Stimulated activated CD8-positive, alpha-beta memory T cell treated with anti-CD3 and anti-CD28 coated beads, Interleukin-4, amount 100 ng/mL, for 48 hours (primary cell): ENCODE results near the gene PLEKHO2.
"Not testable (repeated sequence)": the region's sequence is repeated elsewhere in the genome, so short reads cannot be mapped to it uniquely, and the experiment has no call there.

Experiments used
- DNase-seq: peaks from one replicate; pipeline ENCODE4 v3.0.0-alpha.2; 2020

Gene PLEKHO2

GRCh38 chr15:64841344-64842095, at the start of gene PLEKHO2:
Gene PLEKHO2 (plus strand): TSS chr15:64841915. CDS start chr15:64842017, 102 bp downstream.
- peak; percentile 91 for DNase-seq

GRCh38 chr15:64792282-64792681, 49.4 kb upstream of the PLEKHO2 start:
- DNase-seq: no peak

GRCh38 chr15:64795299-64795698, 46.4 kb upstream of the PLEKHO2 start:
- DNase-seq: not testable (repeated sequence)

GRCh38 chr15:64795921-64796320, 45.8 kb upstream of the PLEKHO2 start:
- DNase-seq: not testable (repeated sequence)

- DNase-seq: not testable (repeated sequence)
These were observed 42.8 kb upstream of the PLEKHO2 start for GRCh38 chr15:64798905-64799304.

- DNase-seq: no peak
These were observed 41.2 kb upstream of the PLEKHO2 start for GRCh38 chr15:64800476-64800875.

GRCh38 chr15:64803526-64803925, 38.2 kb upstream of the PLEKHO2 start:
- no peak for DNase-seq

- no peak for DNase-seq
These were observed 37.1 kb upstream of the PLEKHO2 start for GRCh38 chr15:64804619-64805018.

GRCh38 chr15:64806509-64806908, 35.2 kb upstream of the PLEKHO2 start:
- DNase-seq: no peak

- DNase-seq: no peak
These were observed 34.5 kb upstream of the PLEKHO2 start for GRCh38 chr15:64807051-64807749.

- DNase-seq: no peak
These were observed 33.9 kb upstream of the PLEKHO2 start for GRCh38 chr15:64807751-64808222.

- no peak for DNase-seq
These were observed 32.8 kb upstream of the PLEKHO2 start for GRCh38 chr15:64808785-64809453.

- DNase-seq: peak; percentile 90
These were observed 31.8 kb upstream of the PLEKHO2 start for GRCh38 chr15:64809649-64810496.

- DNase-seq: no peak
These were observed 31.0 kb upstream of the PLEKHO2 start for GRCh38 chr15:64810497-64811326.

- DNase-seq: no peak
These were observed 28.6 kb upstream of the PLEKHO2 start for GRCh38 chr15:64813075-64813474.

- not testable (repeated sequence) for DNase-seq
These were observed 27.4 kb upstream of the PLEKHO2 start for GRCh38 chr15:64814283-64814682.

- DNase-seq: not testable (repeated sequence)
These were observed 26.8 kb upstream of the PLEKHO2 start for GRCh38 chr15:64814965-64815364.

GRCh38 chr15:64816452-64816851, 25.3 kb upstream of the PLEKHO2 start:
- no peak for DNase-seq

GRCh38 chr15:64824929-64825430, 16.7 kb upstream of the PLEKHO2 start:
- no peak for DNase-seq

GRCh38 chr15:64825431-64826294, 16.1 kb upstream of the PLEKHO2 start, which contains the start of gene PIF1:
Gene PIF1 (minus strand): TSS chr15:64825647. CDS start chr15:64824335, 1,312 bp downstream.
- DNase-seq: peak; percentile 89
